Karpas-422 (cell line): ENCODE measurements around the gene SSBP3. TPM values are rescaled to one million over a fixed set of nuclear protein-coding genes. Genes with fewer than 3 reads are reported as not detected.

Experiments
- DNase-seq: peaks from one replicate; pipeline ENCODE4 v3.0.0-alpha.2; 2015
- H2AFZ ChIP-seq: fragments of 200-600 bp; sonication (generic); 2 replicates; pipeline ENCODE4 v1.6.1; 2014; ENCODE audit warnings: antibody characterized with exemption, low read length, mixed read lengths
- H3K27ac ChIP-seq: fragments of 200-600 bp; sonication (generic); 2 replicates; pipeline ENCODE4 v1.5.1; 2014; ENCODE audit warnings: mild to moderate bottlenecking, low read length, moderate library complexity
- H3K27me3 ChIP-seq: fragments of 200-600 bp; sonication (generic); 2 replicates; pipeline ENCODE4 v1.6.1; 2014; ENCODE audit warnings: low read length, mixed read lengths
- H3K36me3 ChIP-seq: fragments of 200-600 bp; sonication (generic); 2 replicates; pipeline ENCODE4 v1.6.1; 2014; ENCODE audit warnings: low read length, mixed read lengths; ENCODE audit not compliant: insufficient read depth
- H3K4me1 ChIP-seq: fragments of 200-600 bp; sonication (generic); 2 replicates; pipeline ENCODE4 v1.6.1; 2014; ENCODE audit warnings: mild to moderate bottlenecking, low read length, mixed read lengths
- H3K4me2 ChIP-seq: fragments of 200-600 bp; sonication (generic); 2 replicates; pipeline ENCODE4 v1.6.1; 2014; ENCODE audit warnings: low read length, low read depth, mild to moderate bottlenecking; ENCODE audit not compliant: poor library complexity, severe bottlenecking
- H3K4me3 ChIP-seq: fragments of 200-600 bp; sonication (generic); 2 replicates; pipeline ENCODE4 v1.5.1; 2014; ENCODE audit warnings: mild to moderate bottlenecking, antibody characterized with exemption, low read length, mixed read lengths
- H3K79me2 ChIP-seq: fragments of 200-600 bp; sonication (generic); 2 replicates; pipeline ENCODE4 v1.6.1; 2014; ENCODE audit warnings: mild to moderate bottlenecking, low read length, mixed read lengths
- H3K9ac ChIP-seq: fragments of 200-600 bp; sonication (generic); 2 replicates; pipeline ENCODE4 v1.6.0; 2014; ENCODE audit warnings: low read length
- H3K9me2 ChIP-seq: fragments of 200-600 bp; sonication (generic), shearing (Covaris generic); replicated peaks from 2 replicates; pipeline ENCODE4 v1.6.0; 2014; ENCODE audit warnings: mild to moderate bottlenecking, low read length, moderate library complexity; ENCODE audit not compliant: insufficient read depth
- H3K9me3 ChIP-seq: fragments of 300-700, 200-600 bp; sonication (generic); 2 replicates; pipeline ENCODE4 v1.6.1; 2014; ENCODE audit warnings: low read length, mixed read lengths
- H4K20me1 ChIP-seq: fragments of 200-600 bp; sonication (generic); 2 replicates; pipeline ENCODE4 v1.6.1; 2014; ENCODE audit warnings: mild to moderate bottlenecking, antibody characterized with exemption, low read length, low read depth; ENCODE audit not compliant: insufficient read depth
- total RNA-seq: library from RNA; depleted of rRNA; stranded (reverse); fragments of >200 nt; shearing (Covaris generic); gene quantifications from 2 replicates; pipeline ENCODE4 v1.2.3, GENCODE V29; 2014; ENCODE audit warnings: low replicate concordance

Gene SSBP3
- total RNA-seq, 1 experiment from 2014 or later: 4.7 TPM

DNA sequence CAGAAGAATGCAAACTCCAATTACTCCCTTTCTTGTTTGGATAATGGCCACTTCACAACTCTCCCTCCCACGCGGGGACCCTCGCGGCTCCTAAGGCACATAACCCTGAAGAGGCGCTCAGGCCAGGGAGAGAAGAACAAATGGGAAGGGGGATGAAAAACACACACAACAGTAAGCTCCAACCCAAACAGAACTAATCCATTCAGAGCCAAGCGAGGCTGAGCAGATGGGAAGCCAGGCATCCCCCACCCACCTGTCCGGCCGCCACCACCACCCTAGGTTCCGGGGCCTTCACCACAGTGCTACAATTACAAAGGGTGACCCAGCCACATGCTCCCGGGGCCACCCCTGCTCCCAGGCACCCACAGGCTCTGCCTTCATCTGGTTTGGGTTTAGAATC is 104.7 kb downstream of the SSBP3 start:
- no peak overlapping the region for H3K4me2 ChIP-seq
- no peak overlapping the region for H3K4me3 ChIP-seq
- H3K9me2 ChIP-seq: no peaks in the 10 kb centered on the region
- H3K79me2 ChIP-seq: no peaks in the 10 kb centered on the region
- H3K9me3 ChIP-seq: no peaks in the 10 kb centered on the region
- H3K27ac ChIP-seq: no peak overlapping the region
- H2AFZ ChIP-seq: no peak overlapping the region
- H4K20me1 ChIP-seq: 0 out of 2 replicates have a peak, but pooled peaks cover 5% of the 10 kb centered on the region
- H3K27me3 ChIP-seq: no peaks in the 10 kb centered on the region
- H3K4me1 ChIP-seq: no peaks in the 10 kb centered on the region
- no peak for DNase-seq
- H3K9ac ChIP-seq: no peak overlapping the region
- no peaks in the 10 kb centered on the region for H3K36me3 ChIP-seq

GRCh38 chr1:54300401-54300800 is 105.8 kb downstream of the SSBP3 start:
- no peak overlapping the region for H3K9ac ChIP-seq
- DNase-seq: no peak
- no peak overlapping the region for H3K4me2 ChIP-seq
- H3K36me3 ChIP-seq: no peaks in the 10 kb centered on the region
- H4K20me1 ChIP-seq: 0 out of 2 replicates have a peak, but pooled peaks cover 5% of the 10 kb centered on the region
- H2AFZ ChIP-seq: no peak overlapping the region
- H3K79me2 ChIP-seq: no peaks in the 10 kb centered on the region
- H3K4me3 ChIP-seq: no peak overlapping the region
- no peaks in the 10 kb centered on the region for H3K9me3 ChIP-seq
- H3K9me2 ChIP-seq: no peaks in the 10 kb centered on the region
- no peaks in the 10 kb centered on the region for H3K27me3 ChIP-seq
- H3K4me1 ChIP-seq: no peaks in the 10 kb centered on the region
- no peak overlapping the region for H3K27ac ChIP-seq

- no peak overlapping the region for H3K27ac ChIP-seq
- no peak overlapping the region for H2AFZ ChIP-seq
- DNase-seq: no peak
- no peak overlapping the region for H3K9ac ChIP-seq
- no peaks in the 10 kb centered on the region for H3K79me2 ChIP-seq
- H3K4me3 ChIP-seq: no peak overlapping the region
- H3K4me1 ChIP-seq: no peaks in the 10 kb centered on the region
- H3K27me3 ChIP-seq: no peaks in the 10 kb centered on the region
- H4K20me1 ChIP-seq: 0 out of 2 replicates have a peak, but pooled peaks cover 9% of the 10 kb centered on the region
- no peaks in the 10 kb centered on the region for H3K9me3 ChIP-seq
- no peaks in the 10 kb centered on the region for H3K36me3 ChIP-seq
- H3K4me2 ChIP-seq: no peak overlapping the region
- H3K9me2 ChIP-seq: no peaks in the 10 kb centered on the region
Observed at GRCh38 chr1:54299037-54299436, 107.2 kb downstream of the SSBP3 start.

GRCh38 chr1:54298284-54299033 is 107.7 kb downstream of the SSBP3 start:
- H3K4me3 ChIP-seq: no peak overlapping the region
- no peaks in the 10 kb centered on the region for H3K9me3 ChIP-seq
- H3K79me2 ChIP-seq: no peaks in the 10 kb centered on the region
- 0 out of 2 replicates have a peak, but pooled peaks cover 9% of the 10 kb centered on the region for H4K20me1 ChIP-seq
- H3K36me3 ChIP-seq: no peaks in the 10 kb centered on the region
- H2AFZ ChIP-seq: no peak overlapping the region
- DNase-seq: no peak
- H3K9ac ChIP-seq: no peak overlapping the region
- no peaks in the 10 kb centered on the region for H3K27me3 ChIP-seq
- no peak overlapping the region for H3K4me2 ChIP-seq
- H3K4me1 ChIP-seq: no peaks in the 10 kb centered on the region
- H3K27ac ChIP-seq: no peak overlapping the region
- no peaks in the 10 kb centered on the region for H3K9me2 ChIP-seq

DNA sequence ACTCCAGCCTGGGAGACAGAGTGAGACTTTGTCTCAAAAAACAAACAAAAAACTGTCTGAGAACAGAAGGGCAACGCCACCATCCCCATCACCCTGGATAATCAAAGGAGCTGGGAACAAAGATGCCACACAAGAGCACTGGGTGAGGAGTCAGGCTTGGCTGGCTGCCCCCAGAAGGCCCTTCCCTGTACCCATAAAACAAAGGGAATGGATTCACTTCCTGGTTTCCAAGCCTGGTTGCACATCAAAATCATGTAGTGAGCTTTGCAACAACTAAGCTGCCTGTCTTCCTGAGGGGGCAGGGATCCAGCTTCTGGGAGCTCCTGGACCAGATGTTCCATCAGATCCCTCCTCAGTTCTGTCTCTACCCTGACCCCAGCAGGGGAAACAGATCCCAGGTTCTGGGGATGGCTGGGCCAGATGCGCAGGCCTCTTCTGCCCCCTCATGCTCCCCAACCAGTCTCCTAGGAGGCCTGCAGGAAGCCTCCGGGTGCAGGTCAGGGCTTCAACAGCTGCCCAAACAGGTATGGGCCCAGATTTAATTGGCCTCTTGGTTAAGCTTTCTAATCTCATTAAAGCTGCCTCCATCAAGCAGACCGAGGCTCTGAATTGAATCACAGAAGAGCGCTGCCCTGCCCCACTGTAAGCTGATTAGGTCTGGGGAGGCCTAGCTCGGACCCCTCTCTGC is 108.5 kb downstream of the SSBP3 start:
- H3K4me2 ChIP-seq: no peak overlapping the region
- no peaks in the 10 kb centered on the region for H3K36me3 ChIP-seq
- no peaks in the 10 kb centered on the region for H3K4me1 ChIP-seq
- no peak overlapping the region for H2AFZ ChIP-seq
- H3K9me3 ChIP-seq: no peaks in the 10 kb centered on the region
- H3K79me2 ChIP-seq: no peaks in the 10 kb centered on the region
- no peaks in the 10 kb centered on the region for H3K9me2 ChIP-seq
- no peak overlapping the region for H3K27ac ChIP-seq
- no peak overlapping the region for H3K4me3 ChIP-seq
- H3K27me3 ChIP-seq: no peaks in the 10 kb centered on the region
- DNase-seq: no peak
- H4K20me1 ChIP-seq: 0 out of 2 replicates have a peak, but pooled peaks cover 9% of the 10 kb centered on the region
- no peak overlapping the region for H3K9ac ChIP-seq

DNA sequence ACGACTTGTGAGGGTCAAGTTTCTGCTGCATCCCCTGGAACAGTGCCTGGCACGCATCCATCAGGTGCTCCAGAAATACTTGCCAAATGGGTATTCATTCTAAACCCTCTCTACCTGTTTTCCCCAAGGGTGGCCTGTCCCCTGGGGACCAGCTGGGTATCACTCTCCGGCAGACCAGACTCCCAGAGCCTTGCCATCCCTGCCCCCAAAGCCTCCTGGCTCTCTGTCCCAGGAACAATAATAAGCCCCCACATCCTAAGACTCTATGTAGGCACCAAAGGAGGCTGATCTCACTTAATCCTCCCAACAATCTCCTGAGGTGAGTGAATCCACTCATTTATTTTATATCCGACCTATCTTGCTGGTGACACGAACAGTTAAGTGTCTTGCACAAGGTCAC is 109.5 kb downstream of the SSBP3 start:
- Histone ChIP-seq H3K4me2 (no peak overlapping the region), H3K4me1 (no peaks in the 10 kb centered on the region), H3K9ac (no peak overlapping the region), H2AFZ (no peak overlapping the region), H3K79me2 (no peaks in the 10 kb centered on the region), H3K4me3 (no peak overlapping the region), H3K27me3 (no peaks in the 10 kb centered on the region), H3K27ac (no peak overlapping the region), H4K20me1 (0 out of 2 replicates have a peak, but pooled peaks cover 9% of the 10 kb centered on the region), H3K9me2 (no peaks in the 10 kb centered on the region), H3K36me3 (no peaks in the 10 kb centered on the region), H3K9me3 (no peaks in the 10 kb centered on the region)
- DNase-seq: no peak

DNA sequence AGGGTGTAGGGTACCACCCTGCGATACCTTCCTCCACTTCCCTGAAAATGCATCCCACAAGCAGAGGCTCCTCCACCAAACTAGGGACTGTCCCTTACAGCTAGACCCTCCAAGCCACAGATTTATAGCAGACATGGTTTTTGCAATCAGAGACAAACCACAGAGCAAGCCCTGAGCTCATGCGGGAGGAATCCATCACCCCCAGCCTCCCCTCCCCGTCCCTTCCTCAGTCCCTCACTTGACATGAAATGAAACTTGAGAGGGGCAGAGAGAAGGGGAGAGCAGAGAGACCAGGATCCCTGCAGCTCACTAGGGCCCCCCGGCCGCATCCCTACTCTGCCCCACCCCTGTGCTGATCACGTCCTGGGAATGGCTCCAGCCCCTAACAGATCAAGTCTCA is 111.3 kb downstream of the SSBP3 start:
- no peak overlapping the region for H3K4me2 ChIP-seq
- no peaks in the 10 kb centered on the region for H3K4me1 ChIP-seq
- no peak overlapping the region for H3K9ac ChIP-seq
- H3K9me2 ChIP-seq: no peaks in the 10 kb centered on the region
- H3K27me3 ChIP-seq: no peaks in the 10 kb centered on the region
- no peak overlapping the region for H3K4me3 ChIP-seq
- 0 out of 2 replicates have a peak, but pooled peaks cover 9% of the 10 kb centered on the region for H4K20me1 ChIP-seq
- H3K36me3 ChIP-seq: no peaks in the 10 kb centered on the region
- H2AFZ ChIP-seq: no peak overlapping the region
- no peak for DNase-seq
- H3K79me2 ChIP-seq: no peaks in the 10 kb centered on the region
- no peaks in the 10 kb centered on the region for H3K9me3 ChIP-seq
- no peak overlapping the region for H3K27ac ChIP-seq

DNA sequence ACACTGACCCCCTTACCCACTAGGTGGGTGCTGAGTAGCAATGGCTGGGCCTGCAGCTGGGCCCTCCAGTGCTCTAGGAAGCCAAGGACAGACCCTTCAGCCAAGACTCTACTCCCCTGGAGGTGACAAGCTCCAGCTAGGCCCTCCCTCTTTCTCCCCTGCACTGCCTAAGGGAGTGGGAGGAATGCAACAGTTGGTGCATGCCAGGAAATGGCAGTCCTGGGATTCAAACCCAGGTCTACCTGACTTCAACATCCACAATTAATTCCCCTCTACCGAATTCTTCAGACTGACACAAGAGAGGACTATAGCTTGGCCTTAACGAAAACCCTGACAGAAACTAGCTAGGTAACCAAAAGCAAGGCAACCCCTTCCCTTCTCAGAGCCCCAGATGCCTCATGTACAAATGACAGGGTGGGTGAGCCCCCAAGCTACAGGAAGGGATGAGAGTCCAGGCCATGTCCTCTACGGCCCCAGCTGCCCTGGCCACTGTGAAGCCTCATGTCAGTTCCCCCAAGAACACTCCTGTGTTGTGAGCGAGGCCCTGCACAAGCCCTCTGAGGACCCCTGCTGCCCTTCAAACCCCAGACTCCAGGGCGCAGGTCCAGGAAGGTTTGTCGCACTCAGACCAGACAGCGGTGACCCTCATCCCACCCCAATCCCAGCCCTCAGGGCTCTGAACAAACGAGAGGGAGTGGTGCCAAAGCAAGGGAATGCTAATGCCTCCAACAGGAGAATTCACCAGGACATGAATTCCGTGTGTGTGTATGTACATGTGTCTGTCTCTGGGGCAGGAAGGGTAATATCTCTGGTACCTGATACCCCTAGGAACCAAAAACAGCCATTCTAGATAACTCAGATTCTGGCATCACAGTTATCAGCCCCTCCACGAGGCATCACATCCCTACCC is 113.9 kb downstream of the SSBP3 start:
- no peak for DNase-seq
- H3K79me2 ChIP-seq: no peaks in the 10 kb centered on the region
- H3K4me2 ChIP-seq: no peak overlapping the region
- no peak overlapping the region for H3K27ac ChIP-seq
- no peaks in the 10 kb centered on the region for H3K9me3 ChIP-seq
- no peaks in the 10 kb centered on the region for H3K27me3 ChIP-seq
- no peak overlapping the region for H3K9ac ChIP-seq
- H3K4me1 ChIP-seq: no peaks in the 10 kb centered on the region
- 0 out of 2 replicates have a peak, but pooled peaks cover 9% of the 10 kb centered on the region for H4K20me1 ChIP-seq
- H2AFZ ChIP-seq: no peak overlapping the region
- no peaks in the 10 kb centered on the region for H3K9me2 ChIP-seq
- no peaks in the 10 kb centered on the region for H3K36me3 ChIP-seq
- H3K4me3 ChIP-seq: no peak overlapping the region
